SK-N-SH (cell line): ENCODE results near the gene HLA-DOB. TPM values are rescaled to one million over a fixed set of nuclear protein-coding genes. Genes with fewer than 3 reads are reported as not detected.

Experiments
- CTCF ChIA-PET: fragments of 300-600, 350-600 bp; formaldehyde crosslinking; extraction: SDS; loops from one replicate; lab custom pipeline; 2021; lab: Yijun Ruan, JAX
- POLR2A ChIA-PET: fragments of 350-600 bp; sonication (Branson Sonifier 250); formaldehyde crosslinking; extraction: SDS; loops from one replicate; lab custom pipeline; 2020; ENCODE audit warnings: antibody characterized with exemption, inconsistent platforms; lab: Yijun Ruan, JAX
- DNase-seq: peaks from one replicate; pipeline ENCODE4 v3.0.0; 2012
- H2AFZ ChIP-seq: fragments of 200-600 bp; sonication (generic); 2 replicates; pipeline ENCODE4 v1.8.1; 2016; ENCODE audit warnings: antibody characterized with exemption, mild to moderate bottlenecking, low read depth
- H3F3A ChIP-seq: fragments of 200-600 bp; sonication (generic); replicated peaks from 2 replicates; pipeline ENCODE3; 2016; ENCODE audit warnings: antibody characterized with exemption, mild to moderate bottlenecking; ENCODE audit not compliant: insufficient read depth
- H3K27ac ChIP-seq, 2 experiments: fragments of 200-500 bp in 1 of 2; fragments of 200-600 bp in 1 of 2; sonication (Bioruptor generic) in 1 of 2; sonication (generic), shearing (Covaris generic) in 1 of 2; 2 replicates each; pipeline versions ENCODE4 v1.5.1 to v1.6.1; 2014 to 2016; ENCODE audit warnings: low read depth in 2 of 2, inconsistent platforms in 1 of 2, low read length in 1 of 2, mild to moderate bottlenecking in 1 of 2, mixed read lengths in 1 of 2
- H3K27me3 ChIP-seq: fragments of 200-600 bp; sonication (generic), shearing (Covaris generic); 2 replicates; pipeline ENCODE4 v1.6.1; 2016; ENCODE audit warnings: mixed run types; ENCODE audit not compliant: insufficient read depth
- H3K36me3 ChIP-seq, 2 experiments: fragments of 200-500 bp in 1 of 2; fragments of 200-600 bp in 1 of 2; sonication (Bioruptor generic) in 1 of 2; sonication (generic) in 1 of 2; replicated peaks in 1 of 2; 2 replicates each; pipeline versions ENCODE3 to v1.5.1; 2014 to 2016; ENCODE audit warnings: low read length in 1 of 2, mild to moderate bottlenecking in 1 of 2; ENCODE audit not compliant: insufficient read depth in 2 of 2, control insufficient read depth in 1 of 2
- H3K4me1 ChIP-seq, 2 experiments: fragments of 200-500 bp in 1 of 2; fragments of 200-600 bp in 1 of 2; sonication (Bioruptor generic) in 1 of 2; sonication (generic), shearing (Covaris generic) in 1 of 2; 2 replicates each; pipeline versions ENCODE4 v1.5.1 to v1.6.1; 2014 to 2016; ENCODE audit warnings: low read depth in 1 of 2, low read length in 1 of 2, mixed run types in 1 of 2; ENCODE audit not compliant: insufficient read depth in 2 of 2, control insufficient read depth in 1 of 2
- H3K4me2 ChIP-seq: fragments of 200-600 bp; sonication (generic), shearing (Covaris generic); 2 replicates; pipeline ENCODE4 v1.6.1; 2017; ENCODE audit warnings: mixed run types
- H3K4me3 ChIP-seq, 2 experiments: fragments of 200-500 bp in 1 of 2; fragments of 200-600 bp in 1 of 2; sonication (Bioruptor generic) in 1 of 2; sonication (generic), shearing (Covaris generic) in 1 of 2; 2 replicates each; pipeline versions ENCODE4 v1.5.1 to v1.8.1; 2014 to 2016; ENCODE audit warnings: low read depth in 2 of 2, inconsistent platforms in 1 of 2, low read length in 1 of 2, mild to moderate bottlenecking in 1 of 2, mixed read lengths in 1 of 2, moderate library complexity in 1 of 2
- H3K79me2 ChIP-seq: fragments of 200-600 bp; sonication (generic); 2 replicates; pipeline ENCODE4 v1.8.1; 2017; ENCODE audit warnings: mild to moderate bottlenecking; ENCODE audit not compliant: insufficient read depth
- H3K9ac ChIP-seq: fragments of 200-600 bp; sonication (generic); 2 replicates; pipeline ENCODE4 v1.6.1; 2017; ENCODE audit warnings: mixed run types
- H3K9me2 ChIP-seq: fragments of 200-600 bp; sonication (generic); 2 replicates; pipeline ENCODE4 v1.6.1; 2017; ENCODE audit warnings: mixed run types
- H3K9me3 ChIP-seq: fragments of 200-600 bp; sonication (generic); 2 replicates; pipeline ENCODE4 v1.6.1; 2017; ENCODE audit warnings: mixed run types, mild to moderate bottlenecking, moderate library complexity
- H4K20me1 ChIP-seq: fragments of 200-600 bp; sonication (generic); 2 replicates; pipeline ENCODE4 v1.6.1; 2017; ENCODE audit warnings: mild to moderate bottlenecking, mixed run types; ENCODE audit not compliant: insufficient read depth
- EP300 ChIP-seq, 2 experiments: IDR thresholded peaks; 2 replicates each; pipeline versions ENCODE4 v1.4.0 to v1.6.1; 2012; ENCODE audit warnings: borderline replicate concordance in 1 of 2, low read depth in 1 of 2, low read length in 1 of 2
- FOXJ3 ChIP-seq: sonication (generic); formaldehyde crosslinking; IDR thresholded peaks from 2 replicates; pipeline ENCODE4 v1.5.1; 2020; ENCODE audit warnings: mild to moderate bottlenecking, missing genetic modification reagents
- GABPA ChIP-seq: IDR thresholded peaks from 2 replicates; pipeline ENCODE4 v1.4.0; 2012; ENCODE audit warnings: low read depth, mild to moderate bottlenecking
- JUND ChIP-seq: IDR thresholded peaks from 2 replicates; pipeline ENCODE4 v1.4.0; 2012
- MEF2A ChIP-seq: IDR thresholded peaks from 2 replicates; pipeline ENCODE4 v1.4.0; 2012; ENCODE audit warnings: low read depth, borderline replicate concordance
- MXI1 ChIP-seq: IDR thresholded peaks from 2 replicates; pipeline ENCODE4 v1.6.1; 2012; ENCODE audit warnings: mild to moderate bottlenecking, low read depth, low read length, improper control_type of control experiment
- NRF1 ChIP-seq: IDR thresholded peaks from 2 replicates; pipeline ENCODE4 v1.6.1; 2012; ENCODE audit warnings: low read depth, mild to moderate bottlenecking, low read length
- RAD21 ChIP-seq: IDR thresholded peaks from 2 replicates; pipeline ENCODE4 v1.6.1; 2012; ENCODE audit warnings: mild to moderate bottlenecking, low read length
- RCOR1 ChIP-seq: fragments of 150-350 bp; IDR thresholded peaks from 2 replicates; pipeline ENCODE4 v1.6.1; 2017; ENCODE audit warnings: antibody characterized with exemption, low read length
- RXRA ChIP-seq: IDR thresholded peaks from 2 replicates; pipeline ENCODE4 v1.4.0; 2012; ENCODE audit warnings: low read depth, mild to moderate bottlenecking, borderline replicate concordance
- SMC3 ChIP-seq: IDR thresholded peaks from 2 replicates; pipeline ENCODE4 v1.6.1; 2012; ENCODE audit warnings: low read depth, low read length, improper control_type of control experiment
- TCF12 ChIP-seq: IDR thresholded peaks from 2 replicates; pipeline ENCODE4 v1.4.0; 2012
- TEAD4 ChIP-seq: IDR thresholded peaks from 2 replicates; pipeline ENCODE4 v1.4.0; 2012; ENCODE audit warnings: mild to moderate bottlenecking, borderline replicate concordance; ENCODE audit not compliant: insufficient read depth
- USF1 ChIP-seq: IDR thresholded peaks from 2 replicates; pipeline ENCODE4 v1.4.0; 2012; ENCODE audit warnings: low read depth, borderline replicate concordance
- ZBTB33 ChIP-seq: IDR thresholded peaks from 2 replicates; pipeline ENCODE4 v1.4.0; 2012; ENCODE audit warnings: low read depth, borderline replicate concordance
- WGBS: methylation state at CpG from one replicate; pipeline ENCODE4 v1.1.6; 2017; ENCODE audit warnings: low lambda C conversion rate; 5-methylcytosine and 5-hydroxymethylcytosine counted together
- polyA plus RNA-seq, 3 experiments: library from polyadenylated mRNA; depleted of rRNA; stranded (reverse); fragments of >200 nt; gene quantifications; 2 replicates each; pipeline ENCODE4 v1.2.3, GENCODE V29; 2012
- TF ChIP-seq, protein P1 (sequence below): IDR thresholded peaks from 2 replicates; pipeline ENCODE4 v1.6.1; 2012; ENCODE audit warnings: mild to moderate bottlenecking, low read depth, low read length, moderate library complexity

Gene HLA-DOB
- polyA plus RNA-seq, 1 of the 3 experiments (the other 2 are of a cell fraction) = not detected

- TF ChIP-seq TCF12 = no peak
- no peak for TF ChIP-seq USF1
- no peak for TF ChIP-seq ZBTB33
- no peak for TF ChIP-seq SMC3
- TF ChIP-seq FOXJ3 (CRISPR knock-in tag) = no peak
- no peak for TF ChIP-seq MXI1
Observed at GRCh38 chr6:32772656-32773055, 44.1 kb downstream of the HLA-DOB start (continued).

GRCh38 chr6:32764048-32764447 lies 52.8 kb downstream of the HLA-DOB start:
- CTCF ChIA-PET = interaction anchor here (0.6 kb wide), 1 partner anchor 1180 kb away, joined by 3 read pairs; no protein-coding TSS in a partner anchor

DNA sequence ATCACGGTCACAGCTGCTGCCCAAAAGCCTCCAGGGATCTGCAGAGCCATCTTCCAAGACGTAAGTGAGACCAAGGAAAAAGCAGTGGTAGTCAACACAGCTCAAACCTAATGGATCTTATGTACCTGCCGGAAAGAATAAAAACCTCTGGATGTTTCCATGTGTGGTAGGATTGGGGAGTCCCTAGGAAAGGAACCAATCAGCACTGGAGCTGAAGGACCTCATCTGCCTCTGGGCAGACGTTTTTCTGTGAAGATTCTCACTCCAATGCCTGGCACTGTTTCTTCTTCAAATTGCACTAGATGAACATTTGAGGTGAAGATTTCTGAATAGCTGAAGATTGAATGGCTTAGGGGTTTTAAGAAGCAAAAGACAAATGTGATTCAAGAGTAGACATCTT lies 53.4 kb downstream of the HLA-DOB start, which contains the start of gene HLA-DQB2:
HLA-DQB2 (minus strand) TSS at position 112 of the 400 bp plus-strand sequence; CDS start at position 50, 62 bp downstream.
- H3K27me3 ChIP-seq = peaks cover 41% of the 10 kb centered on the region; the same call in 1 of the 2 replicates
- H3F3A ChIP-seq = no peaks in the 10 kb centered on the region
- DNase-seq = no peak
- H4K20me1 ChIP-seq = no peaks in the 10 kb centered on the region
- ChIA-PET POLR2A (no interaction called here), CTCF (no interaction called here)
- H3K4me2 ChIP-seq = no peak within 1 kb of the TSS
- TF ChIP-seq RXRA = no peak
- no peak for TF ChIP-seq USF1
- no peak for TF ChIP-seq RAD21
- no peak for TF ChIP-seq GABPA
- no peak for TF ChIP-seq MEF2A
- TF ChIP-seq SMC3 = no peak
- TF ChIP-seq RCOR1 = no peak
- TF ChIP-seq JUND = no peak
- no peak for TF ChIP-seq TEAD4
- TF ChIP-seq ZBTB33 = no peak
- TF ChIP-seq EP300 (IDR thresholded peaks at IDR 0.05; ENCODE audit: borderline replicate concordance in 1 of 2, low read depth in 1 of 2, low read length in 1 of 2) = no peak
- TF ChIP-seq, protein P1, sequence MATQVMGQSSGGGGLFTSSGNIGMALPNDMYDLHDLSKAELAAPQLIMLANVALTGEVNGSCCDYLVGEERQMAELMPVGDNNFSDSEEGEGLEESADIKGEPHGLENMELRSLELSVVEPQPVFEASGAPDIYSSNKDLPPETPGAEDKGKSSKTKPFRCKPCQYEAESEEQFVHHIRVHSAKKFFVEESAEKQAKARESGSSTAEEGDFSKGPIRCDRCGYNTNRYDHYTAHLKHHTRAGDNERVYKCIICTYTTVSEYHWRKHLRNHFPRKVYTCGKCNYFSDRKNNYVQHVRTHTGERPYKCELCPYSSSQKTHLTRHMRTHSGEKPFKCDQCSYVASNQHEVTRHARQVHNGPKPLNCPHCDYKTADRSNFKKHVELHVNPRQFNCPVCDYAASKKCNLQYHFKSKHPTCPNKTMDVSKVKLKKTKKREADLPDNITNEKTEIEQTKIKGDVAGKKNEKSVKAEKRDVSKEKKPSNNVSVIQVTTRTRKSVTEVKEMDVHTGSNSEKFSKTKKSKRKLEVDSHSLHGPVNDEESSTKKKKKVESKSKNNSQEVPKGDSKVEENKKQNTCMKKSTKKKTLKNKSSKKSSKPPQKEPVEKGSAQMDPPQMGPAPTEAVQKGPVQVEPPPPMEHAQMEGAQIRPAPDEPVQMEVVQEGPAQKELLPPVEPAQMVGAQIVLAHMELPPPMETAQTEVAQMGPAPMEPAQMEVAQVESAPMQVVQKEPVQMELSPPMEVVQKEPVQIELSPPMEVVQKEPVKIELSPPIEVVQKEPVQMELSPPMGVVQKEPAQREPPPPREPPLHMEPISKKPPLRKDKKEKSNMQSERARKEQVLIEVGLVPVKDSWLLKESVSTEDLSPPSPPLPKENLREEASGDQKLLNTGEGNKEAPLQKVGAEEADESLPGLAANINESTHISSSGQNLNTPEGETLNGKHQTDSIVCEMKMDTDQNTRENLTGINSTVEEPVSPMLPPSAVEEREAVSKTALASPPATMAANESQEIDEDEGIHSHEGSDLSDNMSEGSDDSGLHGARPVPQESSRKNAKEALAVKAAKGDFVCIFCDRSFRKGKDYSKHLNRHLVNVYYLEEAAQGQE = no peak
- H3K9me2 ChIP-seq = no peaks in the 10 kb centered on the region
- WGBS = 4% methylated on average over 4 of the region's 4 CpGs
- no peaks in the 10 kb centered on the region for H3K79me2 ChIP-seq
- no peaks in the 10 kb centered on the region for H3K4me1 ChIP-seq
- no peak within 1 kb of the TSS for H3K27ac ChIP-seq
- H2AFZ ChIP-seq = no peak within 1 kb of the TSS
- no peak within 1 kb of the TSS for H3K9ac ChIP-seq
- H3K36me3 ChIP-seq = no peaks in the 10 kb centered on the region
- no peak within 1 kb of the TSS for H3K4me3 ChIP-seq
- no peaks in the 10 kb centered on the region for H3K9me3 ChIP-seq

More at GRCh38 chr6:32764048-32764447, 52.8 kb downstream of the HLA-DOB start:
- H3K9me2 ChIP-seq = 0 out of 2 replicates have a peak, but pooled peaks cover 5% of the 10 kb centered on the region
- H3K36me3 ChIP-seq = no peaks in the 10 kb centered on the region
- peaks cover 41% of the 10 kb centered on the region; the same call in 1 of the 2 replicates for H3K27me3 ChIP-seq
- H3F3A ChIP-seq = no peaks in the 10 kb centered on the region
- no peaks in the 10 kb centered on the region for H3K79me2 ChIP-seq
- H3K4me2 ChIP-seq = no peak overlapping the region
- no peak for DNase-seq
- no peaks in the 10 kb centered on the region for H4K20me1 ChIP-seq
- no peak overlapping the region for H3K9ac ChIP-seq
- WGBS = 0% methylated on average over 1 of the region's 1 CpG
- H2AFZ ChIP-seq = no peak overlapping the region
- H3K4me3 ChIP-seq = no peak overlapping the region
- TF ChIP-seq NRF1 = no peak
- no peaks in the 10 kb centered on the region for H3K4me1 ChIP-seq
- POLR2A ChIA-PET = no interaction called here
- no peaks in the 10 kb centered on the region for H3K9me3 ChIP-seq
- no peak overlapping the region for H3K27ac ChIP-seq
